HepG2 (cell line): ENCODE results near the gene CEP250. TPM values are rescaled to one million over a fixed set of nuclear protein-coding genes. Genes with fewer than 3 reads are reported as not detected.

ENCODE experiments used
- ARID5B ChIP-seq: IDR thresholded peaks from 2 replicates; pipeline ENCODE4 v1.4.0; 2020; ENCODE audit warnings: mild to moderate bottlenecking, missing genetic modification reagents
- HNF1B ChIP-seq: sonication (generic); formaldehyde crosslinking; IDR thresholded peaks from 2 replicates; pipeline ENCODE4 v1.5.1; 2020; ENCODE audit warnings: mild to moderate bottlenecking, moderate library complexity, missing genetic modification reagents
- REL ChIP-seq: sonication (generic); formaldehyde crosslinking; conservative IDR thresholded peaks from 2 replicates; pipeline ENCODE4 v1.8.0; 2022; ENCODE audit warnings: mild to moderate bottlenecking, missing genetic modification reagents, moderate library complexity
- THAP8 ChIP-seq: sonication (generic); formaldehyde crosslinking; IDR thresholded peaks from 2 replicates; pipeline ENCODE4 v1.5.1; 2020; ENCODE audit warnings: missing genetic modification reagents, mild to moderate bottlenecking, borderline replicate concordance
- TSC22D2 ChIP-seq: sonication (generic); formaldehyde crosslinking; IDR thresholded peaks from 2 replicates; pipeline ENCODE4 v1.5.1; 2020; ENCODE audit warnings: missing genetic modification reagents, mild to moderate bottlenecking, borderline replicate concordance
- ZBTB44 ChIP-seq: sonication (generic); formaldehyde crosslinking; IDR thresholded peaks from 2 replicates; pipeline ENCODE4 v1.4.0; 2020; ENCODE audit warnings: missing genetic modification reagents
- ZNF205 ChIP-seq: IDR thresholded peaks from 2 replicates; pipeline ENCODE4 v1.6.1; 2018; ENCODE audit warnings: missing biosample characterization, missing genetic modification reagents
- ZNF597 ChIP-seq: sonication (generic); formaldehyde crosslinking; IDR thresholded peaks from 2 replicates; pipeline ENCODE4 v1.5.0; 2020; ENCODE audit warnings: missing genetic modification reagents
- ZNF75D ChIP-seq: sonication (generic); formaldehyde crosslinking; IDR thresholded peaks from 2 replicates; pipeline ENCODE4 v1.8.1; 2023; ENCODE audit warnings: missing genetic modification reagents, mild to moderate bottlenecking, borderline replicate concordance
- ZNF879 ChIP-seq: sonication (generic); formaldehyde crosslinking; IDR thresholded peaks from 2 replicates; pipeline ENCODE4 v1.8.1; 2023; ENCODE audit warnings: missing genetic modification reagents
- polyA plus RNA-seq, 8 experiments: library from polyadenylated mRNA; depleted of rRNA in 3 of 8; stranded (reverse) in 7 of 8; unstranded in 1 of 8; fragments of >200 nt; fragmentation: Illumina TruSeq in 4 of 8; extraction: Trizol in 4 of 8; gene quantifications; 2 replicates each; pipeline versions ENCODE4 v1.2.1 to v1.2.3, GENCODE V29; 2011 to 2016; ENCODE audit warnings: low read depth in 4 of 8, missing spikeins in 1 of 8, mixed read lengths in 1 of 8; ENCODE audit not compliant: insufficient read depth in 1 of 8
- total RNA-seq, 5 experiments: library from RNA; depleted of rRNA; stranded (reverse); fragments of >200 nt; fragmentation: Illumina TruSeq; extraction: Trizol; gene quantifications; 2 replicates each; pipeline ENCODE4 v1.2.3, GENCODE V29; 2016; ENCODE audit warnings: low read depth in 1 of 5
- TF ChIP-seq, protein P1 (sequence below): sonication (generic); formaldehyde crosslinking; IDR thresholded peaks from 2 replicates; pipeline ENCODE4 v1.4.0; 2020; ENCODE audit warnings: missing genetic modification reagents, borderline replicate concordance
- TF ChIP-seq, protein P2 (sequence below): sonication (generic); formaldehyde crosslinking; IDR thresholded peaks from 2 replicates; pipeline ENCODE4 v1.4.0; 2020; ENCODE audit warnings: missing genetic modification reagents

CEP250 gene
- total and polyA plus RNA-seq, 2 of the 13 experiments (the other 11 are each of a cell fraction or from before 2014, with no cell fraction given), result 28.8 to 55.3 TPM

GRCh38 chr20:35447082-35447789, 8.2 kb upstream of the CEP250 start (continued):
- peak; percentile 39; the same call in 1 of the 2 replicates for TF ChIP-seq ARID5B (CRISPR knock-in tag)
- TF ChIP-seq, protein P1, sequence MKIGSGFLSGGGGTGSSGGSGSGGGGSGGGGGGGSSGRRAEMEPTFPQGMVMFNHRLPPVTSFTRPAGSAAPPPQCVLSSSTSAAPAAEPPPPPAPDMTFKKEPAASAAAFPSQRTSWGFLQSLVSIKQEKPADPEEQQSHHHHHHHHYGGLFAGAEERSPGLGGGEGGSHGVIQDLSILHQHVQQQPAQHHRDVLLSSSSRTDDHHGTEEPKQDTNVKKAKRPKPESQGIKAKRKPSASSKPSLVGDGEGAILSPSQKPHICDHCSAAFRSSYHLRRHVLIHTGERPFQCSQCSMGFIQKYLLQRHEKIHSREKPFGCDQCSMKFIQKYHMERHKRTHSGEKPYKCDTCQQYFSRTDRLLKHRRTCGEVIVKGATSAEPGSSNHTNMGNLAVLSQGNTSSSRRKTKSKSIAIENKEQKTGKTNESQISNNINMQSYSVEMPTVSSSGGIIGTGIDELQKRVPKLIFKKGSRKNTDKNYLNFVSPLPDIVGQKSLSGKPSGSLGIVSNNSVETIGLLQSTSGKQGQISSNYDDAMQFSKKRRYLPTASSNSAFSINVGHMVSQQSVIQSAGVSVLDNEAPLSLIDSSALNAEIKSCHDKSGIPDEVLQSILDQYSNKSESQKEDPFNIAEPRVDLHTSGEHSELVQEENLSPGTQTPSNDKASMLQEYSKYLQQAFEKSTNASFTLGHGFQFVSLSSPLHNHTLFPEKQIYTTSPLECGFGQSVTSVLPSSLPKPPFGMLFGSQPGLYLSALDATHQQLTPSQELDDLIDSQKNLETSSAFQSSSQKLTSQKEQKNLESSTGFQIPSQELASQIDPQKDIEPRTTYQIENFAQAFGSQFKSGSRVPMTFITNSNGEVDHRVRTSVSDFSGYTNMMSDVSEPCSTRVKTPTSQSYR (CRISPR knock-in tag), result peak; percentile 87
- TF ChIP-seq ZNF205 (CRISPR knock-in tag), result peak; percentile 20; the same call in 1 of the 2 replicates
- TF ChIP-seq, protein P2, sequence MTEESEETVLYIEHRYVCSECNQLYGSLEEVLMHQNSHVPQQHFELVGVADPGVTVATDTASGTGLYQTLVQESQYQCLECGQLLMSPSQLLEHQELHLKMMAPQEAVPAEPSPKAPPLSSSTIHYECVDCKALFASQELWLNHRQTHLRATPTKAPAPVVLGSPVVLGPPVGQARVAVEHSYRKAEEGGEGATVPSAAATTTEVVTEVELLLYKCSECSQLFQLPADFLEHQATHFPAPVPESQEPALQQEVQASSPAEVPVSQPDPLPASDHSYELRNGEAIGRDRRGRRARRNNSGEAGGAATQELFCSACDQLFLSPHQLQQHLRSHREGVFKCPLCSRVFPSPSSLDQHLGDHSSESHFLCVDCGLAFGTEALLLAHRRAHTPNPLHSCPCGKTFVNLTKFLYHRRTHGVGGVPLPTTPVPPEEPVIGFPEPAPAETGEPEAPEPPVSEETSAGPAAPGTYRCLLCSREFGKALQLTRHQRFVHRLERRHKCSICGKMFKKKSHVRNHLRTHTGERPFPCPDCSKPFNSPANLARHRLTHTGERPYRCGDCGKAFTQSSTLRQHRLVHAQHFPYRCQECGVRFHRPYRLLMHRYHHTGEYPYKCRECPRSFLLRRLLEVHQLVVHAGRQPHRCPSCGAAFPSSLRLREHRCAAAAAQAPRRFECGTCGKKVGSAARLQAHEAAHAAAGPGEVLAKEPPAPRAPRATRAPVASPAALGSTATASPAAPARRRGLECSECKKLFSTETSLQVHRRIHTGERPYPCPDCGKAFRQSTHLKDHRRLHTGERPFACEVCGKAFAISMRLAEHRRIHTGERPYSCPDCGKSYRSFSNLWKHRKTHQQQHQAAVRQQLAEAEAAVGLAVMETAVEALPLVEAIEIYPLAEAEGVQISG (CRISPR knock-in tag), result peak; percentile 66
- TF ChIP-seq ZBTB44 (CRISPR knock-in tag), result no peak
- TF ChIP-seq ZNF597 (CRISPR knock-in tag), result no peak
- no peak for TF ChIP-seq REL (CRISPR knock-in tag)
- TF ChIP-seq TSC22D2 (CRISPR knock-in tag), result 0 out of 2 replicates have a peak, but pooled peaks have one; percentile 54
- no peak for TF ChIP-seq ZNF879 (CRISPR knock-in tag)
- peak; percentile 68 for TF ChIP-seq HNF1B (CRISPR knock-in tag)
- TF ChIP-seq THAP8 (CRISPR knock-in tag), result no peak
- TF ChIP-seq ZNF75D (CRISPR knock-in tag), result no peak
